Loucy (cell line): ENCODE results near the gene SLC38A1.

Experiments
- EZH2phosphoT487 ChIP-seq: fragments of 200-600 bp; IDR thresholded peaks from 2 replicates; pipeline ENCODE4 v1.6.1; 2018; ENCODE audit warnings: antibody characterized with exemption, mild to moderate bottlenecking, moderate library complexity, borderline replicate concordance
- TF ChIP-seq, protein P1 (sequence below): fragments of 200-600 bp; sonication (generic); conservative IDR thresholded peaks from 2 replicates; pipeline ENCODE4 v1.5.1; 2014; ENCODE audit warnings: mild to moderate bottlenecking, antibody characterized with exemption, low read length

DNA sequence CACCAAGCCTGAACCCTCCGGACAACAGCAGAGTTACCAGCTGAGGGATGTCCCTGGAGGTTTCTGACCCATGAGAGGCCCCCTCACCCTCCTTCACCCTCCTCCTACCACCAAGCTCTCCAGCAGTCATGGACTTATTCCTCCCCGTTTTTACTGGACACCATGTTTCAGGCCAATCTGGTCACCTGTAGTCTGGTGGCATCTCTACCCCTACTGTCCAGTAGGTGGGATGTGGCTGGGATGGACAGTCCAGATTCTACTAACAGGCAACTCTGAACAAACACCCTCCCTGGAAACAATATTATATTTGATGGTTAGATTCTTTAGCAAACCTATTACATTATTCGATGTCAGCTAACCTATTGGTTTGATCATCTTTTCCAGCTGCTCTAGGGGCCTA, 83.2 kb downstream of the SLC38A1 start:
- TF ChIP-seq, protein P1, sequence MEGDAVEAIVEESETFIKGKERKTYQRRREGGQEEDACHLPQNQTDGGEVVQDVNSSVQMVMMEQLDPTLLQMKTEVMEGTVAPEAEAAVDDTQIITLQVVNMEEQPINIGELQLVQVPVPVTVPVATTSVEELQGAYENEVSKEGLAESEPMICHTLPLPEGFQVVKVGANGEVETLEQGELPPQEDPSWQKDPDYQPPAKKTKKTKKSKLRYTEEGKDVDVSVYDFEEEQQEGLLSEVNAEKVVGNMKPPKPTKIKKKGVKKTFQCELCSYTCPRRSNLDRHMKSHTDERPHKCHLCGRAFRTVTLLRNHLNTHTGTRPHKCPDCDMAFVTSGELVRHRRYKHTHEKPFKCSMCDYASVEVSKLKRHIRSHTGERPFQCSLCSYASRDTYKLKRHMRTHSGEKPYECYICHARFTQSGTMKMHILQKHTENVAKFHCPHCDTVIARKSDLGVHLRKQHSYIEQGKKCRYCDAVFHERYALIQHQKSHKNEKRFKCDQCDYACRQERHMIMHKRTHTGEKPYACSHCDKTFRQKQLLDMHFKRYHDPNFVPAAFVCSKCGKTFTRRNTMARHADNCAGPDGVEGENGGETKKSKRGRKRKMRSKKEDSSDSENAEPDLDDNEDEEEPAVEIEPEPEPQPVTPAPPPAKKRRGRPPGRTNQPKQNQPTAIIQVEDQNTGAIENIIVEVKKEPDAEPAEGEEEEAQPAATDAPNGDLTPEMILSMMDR: no peak
- no peak for TF ChIP-seq EZH2phosphoT487
